GM21360 (cell line): ENCODE data around the gene SORCS1.

Experiments
- ATAC-seq: cut with Tn5 transposase; IDR thresholded peaks from one replicate; pipeline ENCODE4 v1.9.1; 2021; ENCODE audit warnings: mild to moderate bottlenecking, moderate library complexity; ENCODE audit not compliant: unreplicated experiment

Gene SORCS1

DNA sequence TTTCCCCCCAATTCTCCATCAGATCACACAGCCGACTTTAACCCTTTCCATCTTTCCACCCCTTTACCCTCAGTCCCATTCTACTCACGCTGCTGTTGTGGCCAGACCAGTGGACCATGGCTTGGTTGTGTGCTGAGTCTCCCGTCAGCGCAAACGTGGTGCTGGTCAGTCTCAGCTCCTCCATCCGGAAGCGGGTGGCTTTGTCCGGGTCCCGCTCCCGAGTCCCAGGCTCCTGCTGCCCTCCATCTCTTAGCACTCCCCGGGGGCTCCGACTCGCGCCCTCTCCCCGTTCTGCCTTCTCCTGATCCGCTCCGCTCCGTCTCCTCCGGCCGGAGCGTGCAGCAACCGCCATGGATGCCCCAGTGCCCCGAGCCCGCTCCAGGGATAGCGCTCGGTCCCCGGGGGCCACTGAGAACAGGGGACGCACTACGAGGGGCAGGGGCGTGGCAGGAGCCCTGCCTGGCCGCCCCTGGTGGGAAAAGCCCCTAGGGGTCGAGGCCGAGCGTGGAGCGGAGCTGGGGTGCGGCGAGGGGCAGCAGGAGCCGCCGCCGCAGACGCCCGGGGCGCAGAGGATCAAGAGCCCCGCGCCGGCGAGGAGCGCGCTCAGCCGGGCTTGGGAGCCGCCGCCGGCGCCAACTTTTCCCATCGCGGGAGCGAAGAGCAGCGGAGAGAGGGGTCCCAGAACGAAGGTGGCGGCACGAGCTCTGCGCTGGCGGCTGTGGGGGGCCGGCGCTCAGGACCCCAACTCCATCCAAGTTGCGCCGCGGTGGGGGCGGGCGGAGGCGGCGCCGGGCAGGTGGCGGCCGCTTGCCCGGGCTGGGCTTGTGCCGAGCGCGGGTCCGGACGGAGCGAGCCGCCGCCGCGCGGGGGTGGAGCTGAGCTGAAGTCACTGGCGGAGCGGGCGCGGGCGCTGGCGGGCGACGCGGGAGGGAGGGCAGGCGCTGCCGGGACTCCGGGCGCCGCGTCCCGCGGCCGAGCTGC is at the start of gene SORCS1:
Gene SORCS1, minus strand, starts transcription at position 826 of the 981 bp plus-strand sequence.
- no peak for ATAC-seq

DNA sequence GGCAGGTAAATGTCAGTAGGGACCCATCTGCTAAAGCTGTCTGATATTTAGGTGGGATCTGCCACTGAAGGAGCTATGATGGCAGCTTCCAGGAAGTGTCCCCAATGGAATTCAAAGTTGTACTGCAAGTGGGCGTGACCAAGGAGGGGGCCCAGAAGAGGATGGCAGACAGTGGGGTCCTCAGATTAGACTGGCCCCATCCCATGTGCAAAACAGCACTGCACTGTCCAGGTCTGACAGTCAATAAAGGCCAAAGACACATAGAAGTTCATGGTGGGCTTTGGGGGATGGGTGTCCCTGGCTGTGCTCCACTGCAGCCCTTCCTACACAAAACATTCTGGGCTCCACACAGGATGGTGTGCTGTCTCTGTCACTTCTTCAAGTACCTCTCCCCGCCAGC is 49.8 kb upstream of the SORCS1 start:
- no peak for ATAC-seq

DNA sequence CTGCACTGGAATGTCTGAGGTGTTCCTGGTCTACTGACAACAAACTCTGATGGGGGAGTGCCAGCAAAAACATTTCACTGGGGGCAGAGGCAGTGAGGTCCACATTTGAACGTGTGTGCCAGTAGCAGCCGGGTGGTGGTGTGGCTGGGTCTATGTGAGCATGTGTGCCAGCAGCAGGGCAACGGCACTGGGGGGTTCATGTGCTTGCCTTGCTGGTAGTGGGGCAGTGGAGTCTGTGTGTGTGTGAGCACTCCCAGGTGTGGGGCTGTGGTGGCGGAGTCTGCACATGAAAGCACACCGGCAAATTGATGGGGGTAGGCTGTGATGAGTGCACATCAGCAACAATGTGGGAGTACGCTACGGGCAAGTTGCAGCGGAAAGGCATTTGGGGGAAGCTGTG is 49.4 kb upstream of the SORCS1 start:
- no peak for ATAC-seq

DNA sequence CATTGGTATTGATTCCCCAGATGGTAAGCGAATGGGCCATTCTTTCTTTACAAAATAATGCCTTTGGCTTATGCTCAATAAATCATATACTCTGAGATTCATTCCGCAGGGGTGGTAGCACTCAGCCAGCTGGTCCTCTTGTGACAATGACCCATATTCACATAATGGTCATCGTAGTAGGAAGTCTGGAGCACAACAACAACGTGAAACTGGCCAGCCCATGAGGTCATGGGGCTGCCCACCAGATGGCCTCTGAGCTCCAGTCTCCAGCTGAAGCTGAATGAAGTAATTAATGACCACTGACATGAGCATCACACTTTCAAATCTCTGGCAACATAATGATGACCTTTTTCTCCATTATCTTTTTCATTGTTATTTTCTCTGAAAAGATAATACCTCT is 42.3 kb upstream of the SORCS1 start:
- ATAC-seq: no peak

DNA sequence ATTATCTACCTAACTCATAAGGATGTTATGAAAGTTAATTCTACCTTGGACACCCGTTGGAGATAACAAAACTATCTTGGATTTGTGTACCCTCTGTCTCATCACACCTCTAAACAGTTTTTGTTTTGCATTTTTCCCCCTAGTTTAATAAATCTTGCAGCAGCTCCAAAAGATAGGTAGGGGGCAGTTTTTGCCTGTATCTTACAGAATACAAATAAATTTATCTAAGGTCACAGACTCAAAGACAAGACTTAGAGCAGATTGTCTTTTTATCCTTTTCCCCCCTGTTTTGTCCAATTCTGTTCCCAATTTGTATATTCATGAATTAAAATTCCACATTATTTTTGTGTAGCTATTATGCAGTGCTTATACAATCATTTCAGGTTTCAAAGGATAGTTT is 5.0 kb upstream of the SORCS1 start:
- ATAC-seq: no peak

DNA sequence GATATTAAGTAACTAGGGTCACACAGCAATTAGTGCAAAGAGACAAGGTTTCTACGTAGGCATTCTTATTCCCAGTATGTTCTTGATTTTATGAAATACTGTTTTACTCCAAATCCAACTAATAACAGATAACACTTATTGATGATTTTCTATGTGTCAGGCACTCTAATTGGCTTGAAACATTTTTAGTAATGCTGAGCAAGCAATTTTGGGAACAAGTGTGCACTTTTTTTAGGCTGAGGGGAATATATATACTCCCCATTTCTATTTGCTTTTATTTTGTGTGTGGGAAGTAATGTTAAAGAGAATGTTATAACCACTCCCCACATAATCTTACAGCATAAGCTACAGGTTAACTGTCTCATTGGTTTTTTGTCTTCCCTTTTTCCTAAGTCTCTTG is 4.2 kb upstream of the SORCS1 start:
- no peak for ATAC-seq

DNA sequence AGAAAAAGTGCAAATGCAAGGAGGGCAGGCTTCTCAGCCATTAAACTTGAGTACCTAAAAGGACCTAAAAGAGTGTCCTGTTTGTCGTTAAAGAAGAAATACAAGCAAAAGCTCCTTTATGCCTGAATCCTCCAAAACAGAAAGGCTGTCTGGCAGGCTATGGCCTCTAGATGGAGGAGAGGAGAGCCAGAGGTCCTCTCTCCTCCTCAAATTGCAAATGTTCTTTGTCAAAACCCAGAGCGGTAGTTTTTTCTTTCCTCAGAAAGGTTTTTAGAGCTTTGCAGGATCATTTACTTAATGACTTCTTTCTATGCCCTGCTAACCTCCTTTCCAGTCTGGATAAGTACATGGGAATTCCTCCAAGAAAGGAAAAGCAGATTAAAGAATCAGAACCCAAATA is 1.9 kb upstream of the SORCS1 start:
- no peak for ATAC-seq

DNA sequence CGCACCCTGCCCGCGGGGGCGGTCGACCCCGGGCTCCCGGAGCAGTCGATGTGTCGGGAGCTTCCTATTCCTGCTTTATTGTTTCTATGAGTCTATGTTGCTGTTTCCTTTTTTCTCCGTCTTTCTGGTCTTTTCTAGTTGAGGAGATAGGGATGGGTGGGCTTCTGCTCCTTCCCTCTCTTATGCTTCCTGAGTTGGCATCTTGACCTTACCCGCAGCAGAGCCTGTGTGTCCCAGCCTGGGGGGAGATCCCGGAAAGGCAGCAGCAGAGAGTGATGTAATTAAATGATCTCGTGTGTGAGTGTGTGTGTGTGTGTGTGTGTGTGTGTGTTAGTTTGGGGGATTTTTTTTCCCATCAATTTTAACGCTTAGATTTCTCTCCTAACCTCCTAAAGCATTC is 486 bp upstream of the SORCS1 start:
- no peak for ATAC-seq

DNA sequence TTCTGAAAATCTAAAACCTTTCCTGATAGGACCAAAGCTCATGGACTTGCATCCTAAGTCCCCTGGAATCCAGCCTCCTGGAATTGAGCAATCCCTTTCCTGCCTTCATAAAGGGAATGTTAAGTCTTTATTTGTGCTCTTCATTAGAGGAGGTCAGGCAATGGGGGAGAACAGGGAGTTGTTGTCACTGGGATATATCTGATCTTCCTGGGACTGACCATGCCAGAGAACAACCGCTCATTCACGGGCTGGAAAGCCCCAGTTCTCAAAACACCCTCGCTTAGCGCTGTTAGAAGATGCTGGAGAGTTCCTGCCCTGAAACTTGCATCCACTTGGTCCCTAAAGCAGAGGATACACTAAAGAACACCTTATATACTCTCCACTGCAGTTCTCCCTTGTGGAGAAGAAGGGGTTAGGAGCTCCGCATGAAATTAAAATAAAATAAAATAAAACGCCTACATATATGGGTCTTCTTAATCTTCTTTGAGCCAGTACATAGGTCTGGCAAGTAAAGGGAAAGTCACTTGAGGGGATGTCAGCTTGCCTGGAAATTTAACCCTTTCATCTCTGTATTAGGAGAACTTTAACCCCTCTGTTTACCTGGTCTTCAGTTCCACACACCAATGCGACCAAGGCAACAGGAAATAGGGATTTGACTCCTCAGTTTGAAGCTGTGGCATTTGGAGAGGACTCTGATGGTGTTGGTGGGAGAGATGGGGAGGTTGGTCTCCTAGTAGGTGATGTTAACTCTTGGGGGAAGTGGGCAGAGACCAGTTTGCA is 1.2 kb downstream of the SORCS1 start:
- ATAC-seq: no peak

DNA sequence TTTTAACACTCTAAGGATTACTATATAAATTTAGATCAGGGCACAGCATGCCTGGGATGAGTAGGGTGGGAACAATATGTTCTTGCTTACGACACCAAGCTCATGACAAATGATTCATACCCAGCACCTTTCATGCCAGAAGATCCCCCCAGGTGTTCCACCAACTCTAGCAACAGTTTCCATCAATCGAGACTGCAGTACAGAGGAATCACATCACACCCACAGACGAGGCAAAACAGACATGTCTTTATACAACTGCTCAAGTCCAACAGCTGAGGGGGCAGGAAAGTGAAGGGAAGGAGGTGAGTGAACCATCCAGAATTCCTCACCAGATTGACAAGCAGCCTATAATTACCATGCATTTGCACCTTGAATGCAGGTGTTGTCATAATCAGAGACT is 3.6 kb downstream of the SORCS1 start:
- no peak for ATAC-seq

DNA sequence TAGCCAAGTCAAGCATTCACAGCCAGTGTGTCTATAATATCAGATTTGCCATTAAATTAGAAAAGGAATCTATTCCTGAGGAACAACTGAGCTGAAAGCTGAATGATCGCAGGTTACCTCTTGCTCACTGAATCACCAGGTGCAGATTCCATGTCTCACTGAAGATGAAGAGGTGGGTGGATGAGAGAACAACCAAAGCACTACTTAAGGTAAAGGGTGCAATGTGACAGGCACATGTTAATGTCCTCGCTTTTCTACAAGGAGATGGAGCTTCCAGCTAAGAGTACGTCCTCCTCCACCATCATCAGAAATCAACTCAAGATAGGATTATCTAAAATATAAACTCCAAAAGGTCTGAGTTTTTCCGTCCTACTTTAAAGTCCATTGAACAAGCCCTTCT is 4.6 kb downstream of the SORCS1 start:
- ATAC-seq: no peak

DNA sequence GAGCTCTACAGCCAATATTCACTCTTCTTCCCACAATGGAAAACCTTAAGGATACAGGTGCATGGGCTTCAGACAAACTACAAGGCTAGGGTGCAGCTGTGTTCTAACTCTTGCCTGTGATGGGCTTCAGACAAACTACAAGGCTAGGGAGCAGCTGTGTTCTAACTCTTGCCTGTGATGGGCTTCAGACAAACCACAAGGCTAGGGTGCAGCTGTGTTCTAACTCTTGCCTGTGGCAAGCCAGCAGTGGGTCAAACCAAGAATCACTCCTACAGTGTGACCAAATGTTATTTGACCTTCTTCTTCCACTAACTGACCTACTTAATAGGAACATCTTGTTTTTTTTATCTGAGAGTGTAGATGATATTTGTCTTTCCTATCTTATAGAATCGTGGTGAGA is 7.4 kb downstream of the SORCS1 start:
- ATAC-seq: no peak

DNA sequence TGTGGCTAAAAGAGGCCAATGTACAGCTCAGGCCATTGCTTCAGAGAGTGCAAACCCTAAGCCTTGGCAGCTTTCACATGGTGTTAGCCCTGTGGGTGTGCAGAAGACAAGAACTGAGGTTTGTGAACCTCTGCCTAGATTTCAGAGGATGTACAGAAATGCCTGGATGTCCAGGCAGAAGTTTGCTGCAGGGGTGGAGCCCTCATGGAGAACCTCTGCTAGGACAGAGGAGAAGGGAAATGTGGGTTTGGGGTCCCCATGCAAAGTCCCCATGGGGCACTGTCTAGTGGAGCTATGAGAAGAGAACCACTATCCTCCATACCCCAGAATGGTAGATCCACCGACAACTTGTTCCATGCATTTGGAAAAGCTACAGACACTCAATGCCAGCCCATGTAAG is 12.4 kb downstream of the SORCS1 start:
- ATAC-seq: no peak

DNA sequence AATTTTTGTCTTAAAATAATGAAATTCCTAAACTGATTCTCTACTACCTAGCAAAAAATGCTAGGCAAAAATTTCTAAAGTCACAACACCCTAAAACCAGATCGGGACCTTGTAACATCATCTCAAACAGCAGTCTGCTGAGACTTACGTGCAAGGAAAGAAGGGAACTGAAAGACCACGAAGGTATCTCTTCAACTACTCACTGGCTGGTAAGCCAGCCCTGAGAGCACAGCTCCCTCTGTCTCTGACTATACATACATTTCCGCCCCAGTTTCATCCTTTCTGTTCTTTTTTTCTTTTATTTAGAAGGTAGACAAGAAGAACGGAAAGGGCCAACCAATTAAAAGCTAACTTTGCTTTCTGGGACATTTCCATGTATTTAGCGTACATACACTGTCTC is 15.6 kb downstream of the SORCS1 start:
- ATAC-seq: no peak

DNA sequence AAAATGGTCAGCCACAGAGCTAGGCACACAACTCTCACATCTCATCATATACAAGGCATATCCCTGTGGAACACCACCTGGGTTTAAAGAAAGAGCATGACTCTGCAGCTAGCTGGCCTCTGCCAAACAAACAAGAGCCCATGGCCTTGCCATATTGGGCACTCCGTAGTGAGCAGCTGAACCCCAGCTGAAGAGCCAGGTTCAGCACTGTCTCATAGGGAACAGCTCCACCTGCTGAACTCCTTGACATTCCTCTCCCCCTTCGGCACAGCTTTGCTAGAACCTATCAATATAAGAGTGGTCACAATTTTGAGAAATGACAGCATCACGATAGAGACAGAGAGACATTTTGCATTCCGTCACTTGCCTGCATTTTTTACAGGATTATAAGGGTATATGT is 20.0 kb downstream of the SORCS1 start:
- no peak for ATAC-seq

DNA sequence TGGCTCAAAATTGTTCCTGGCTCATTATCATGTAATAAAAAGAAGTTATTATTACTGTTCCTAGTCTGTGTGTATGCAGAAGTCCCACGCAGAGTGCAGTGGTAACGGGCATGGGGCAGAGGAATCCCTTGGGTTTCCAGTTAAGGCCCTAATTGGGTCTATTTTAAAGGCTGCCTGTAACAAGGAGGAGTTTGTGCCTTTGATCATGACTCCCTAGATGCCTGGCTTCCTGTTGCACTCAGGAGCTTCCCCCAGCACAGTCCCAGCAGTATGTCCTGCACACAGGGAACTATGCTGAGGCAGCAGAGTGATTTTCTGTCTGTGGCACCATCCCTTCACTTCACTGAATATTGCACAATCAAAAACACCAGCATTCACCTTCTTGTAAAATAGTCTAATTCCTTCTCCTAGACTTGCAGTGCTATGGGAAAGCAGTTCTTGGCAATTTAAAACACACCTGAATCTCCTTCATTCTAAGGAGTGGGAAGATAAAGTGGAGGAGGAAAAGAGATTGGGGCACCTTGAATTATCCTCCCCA is 22.9 kb downstream of the SORCS1 start:
- no peak for ATAC-seq

DNA sequence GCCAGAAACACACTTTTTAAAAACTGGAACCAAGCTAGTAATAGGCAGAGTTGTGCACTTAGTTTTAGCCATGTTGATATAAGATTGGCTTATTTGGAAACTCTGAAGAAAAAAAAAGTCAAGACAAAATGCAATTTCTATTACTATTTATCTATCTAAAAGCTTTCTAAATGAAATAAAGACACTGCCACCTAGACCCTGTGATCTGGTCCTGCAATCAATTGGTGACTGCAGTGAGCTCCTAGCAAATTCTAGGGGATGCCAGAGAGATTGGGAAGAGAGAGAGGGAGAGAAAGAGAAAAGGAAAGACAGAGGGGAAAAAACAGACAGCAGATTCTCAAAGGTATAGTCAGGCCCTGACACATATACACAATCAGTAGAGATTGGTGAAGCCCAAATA is 25.3 kb downstream of the SORCS1 start:
- ATAC-seq: no peak

DNA sequence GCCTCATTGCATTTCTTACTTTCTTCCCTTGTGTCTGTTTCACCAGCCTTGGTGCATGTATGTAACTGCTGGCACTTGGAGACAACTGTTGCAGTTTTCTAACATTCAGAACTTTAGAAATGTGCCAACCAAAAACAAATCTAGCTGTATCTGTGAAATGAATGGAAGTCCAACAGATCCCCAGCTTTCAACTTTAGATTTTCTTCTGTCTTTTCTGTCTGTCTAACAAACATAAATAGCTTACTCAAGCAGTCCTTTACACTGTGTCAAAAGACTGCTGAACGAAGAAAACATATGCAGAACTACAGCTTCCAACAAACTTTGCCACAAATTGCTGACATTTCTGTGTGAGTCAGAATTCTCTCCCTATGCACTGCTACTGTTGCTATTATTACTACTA is 30.9 kb downstream of the SORCS1 start:
- ATAC-seq: no peak

DNA sequence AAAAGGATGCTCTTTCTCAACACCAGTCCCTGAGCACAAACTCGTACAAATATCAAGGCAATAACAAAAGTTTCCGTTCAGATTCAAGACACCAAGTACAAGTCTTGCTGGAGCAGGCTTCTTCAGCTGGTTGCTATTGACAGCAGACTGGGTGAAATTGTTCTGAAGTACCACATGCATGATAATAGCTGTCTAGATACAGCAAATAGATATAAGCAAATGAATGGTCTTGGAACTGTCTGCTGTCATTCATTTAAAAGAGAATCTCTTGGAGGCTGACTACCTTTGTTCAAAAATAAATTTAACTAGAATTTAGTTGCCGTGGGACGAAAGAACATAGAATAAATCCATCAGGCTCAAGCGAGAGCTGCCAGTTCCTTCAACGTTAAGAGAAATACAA is 35.5 kb downstream of the SORCS1 start:
- ATAC-seq: no peak

DNA sequence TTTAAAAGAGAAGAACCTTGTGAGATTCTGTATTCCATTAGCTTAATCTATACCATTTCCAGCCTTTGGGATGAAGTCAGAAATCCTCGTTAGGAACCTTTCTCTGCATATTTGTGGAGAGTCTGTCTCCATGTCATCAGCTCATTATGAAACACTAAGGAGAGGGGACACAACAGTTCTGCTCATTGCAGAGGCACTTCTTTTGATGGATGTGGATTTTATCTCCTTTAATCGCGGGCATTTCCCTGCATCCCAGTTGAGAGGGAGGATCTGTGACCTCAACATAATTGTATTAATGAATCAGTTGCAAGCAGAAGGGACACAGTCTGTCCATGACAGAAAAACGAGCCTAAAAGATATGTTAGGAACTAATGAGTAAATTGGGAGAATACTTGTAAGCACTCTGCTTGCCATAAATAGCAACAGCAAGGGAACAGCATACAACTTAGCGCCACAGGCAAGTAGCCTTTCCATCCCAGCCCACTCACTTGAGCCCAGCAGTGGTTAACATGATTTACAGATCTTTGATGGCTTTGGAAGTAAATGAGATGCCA is 37.9 kb downstream of the SORCS1 start:
- ATAC-seq: no peak

DNA sequence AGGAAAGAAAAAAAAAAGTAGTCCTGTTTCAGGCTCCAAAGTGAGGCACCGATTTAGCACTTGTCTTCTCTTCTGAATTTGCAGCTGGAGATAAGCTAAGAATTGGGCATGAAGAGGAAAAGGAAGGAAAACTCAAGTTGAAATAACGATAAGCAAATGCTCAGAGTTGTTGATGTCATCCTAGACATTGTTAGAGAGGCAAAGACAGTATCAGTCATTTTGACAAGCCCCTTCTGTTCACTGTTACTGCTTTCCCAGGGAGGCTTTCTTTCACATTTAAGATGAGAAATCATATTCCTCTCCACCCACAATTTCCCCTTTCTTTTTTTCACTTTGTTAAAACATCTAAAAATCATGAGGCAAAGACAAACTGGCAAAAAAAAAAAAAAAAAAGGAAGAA is 41.8 kb downstream of the SORCS1 start:
- ATAC-seq: no peak

DNA sequence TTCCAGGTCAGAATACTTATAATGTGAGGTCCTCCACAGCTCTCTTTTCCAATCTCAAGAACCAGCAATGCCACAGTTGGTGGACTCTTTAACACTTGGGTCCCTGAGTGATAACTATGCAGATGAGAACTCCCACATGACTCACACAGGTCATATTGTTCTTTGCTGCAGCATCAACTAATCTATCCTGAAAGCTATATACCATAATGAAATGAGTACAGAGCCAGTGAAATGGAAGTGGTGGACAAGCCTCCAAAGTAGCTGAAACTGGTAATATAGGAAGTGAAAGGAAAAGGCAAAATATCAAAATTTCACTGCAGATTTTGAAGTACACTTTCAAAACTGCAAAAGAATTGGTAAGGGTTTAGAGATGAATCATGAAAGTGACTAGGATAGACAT is 45.6 kb downstream of the SORCS1 start:
- ATAC-seq: peak; percentile 73
